Epidermal melanocyte (primary cell): ENCODE results near the gene SIX1.

Source experiments
- DNase-seq: peaks from one replicate; pipeline ENCODE4 v3.0.0; 2011; ENCODE audit warnings: low spot score; ENCODE audit not compliant: insufficient read length

SIX1 gene

GRCh38 chr14:60655898-60656685 is 6.8 kb upstream of the SIX1 start:
- DNase-seq, result no peak

GRCh38 chr14:60655119-60655897 is 6.0 kb upstream of the SIX1 start:
- no peak for DNase-seq

DNA sequence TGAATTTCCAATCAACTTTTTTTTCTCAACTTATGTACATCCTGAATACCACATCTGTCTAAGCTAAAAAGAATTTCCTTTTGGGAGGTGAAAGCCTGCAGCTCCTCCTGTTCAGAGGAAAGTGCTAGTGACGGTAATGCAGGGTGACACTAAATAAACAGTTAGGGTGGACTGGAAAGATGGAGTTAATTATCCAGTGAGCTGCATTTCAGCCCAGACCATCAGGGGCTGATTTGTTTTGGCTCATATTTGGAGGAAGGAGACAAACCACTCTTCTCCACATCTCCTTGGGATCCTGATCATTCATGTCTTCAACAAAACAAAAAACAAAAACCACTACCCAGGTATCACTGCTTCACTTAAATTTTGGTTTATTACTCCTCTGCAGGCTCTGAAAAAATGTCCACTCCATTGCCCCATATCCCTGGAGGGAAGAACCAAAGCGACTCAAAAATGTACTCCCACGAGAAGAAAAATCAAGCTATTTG is 5.1 kb upstream of the SIX1 start:
- DNase-seq, result no peak

GRCh38 chr14:60653701-60654161 is 4.5 kb upstream of the SIX1 start:
- DNase-seq, result no peak

DNA sequence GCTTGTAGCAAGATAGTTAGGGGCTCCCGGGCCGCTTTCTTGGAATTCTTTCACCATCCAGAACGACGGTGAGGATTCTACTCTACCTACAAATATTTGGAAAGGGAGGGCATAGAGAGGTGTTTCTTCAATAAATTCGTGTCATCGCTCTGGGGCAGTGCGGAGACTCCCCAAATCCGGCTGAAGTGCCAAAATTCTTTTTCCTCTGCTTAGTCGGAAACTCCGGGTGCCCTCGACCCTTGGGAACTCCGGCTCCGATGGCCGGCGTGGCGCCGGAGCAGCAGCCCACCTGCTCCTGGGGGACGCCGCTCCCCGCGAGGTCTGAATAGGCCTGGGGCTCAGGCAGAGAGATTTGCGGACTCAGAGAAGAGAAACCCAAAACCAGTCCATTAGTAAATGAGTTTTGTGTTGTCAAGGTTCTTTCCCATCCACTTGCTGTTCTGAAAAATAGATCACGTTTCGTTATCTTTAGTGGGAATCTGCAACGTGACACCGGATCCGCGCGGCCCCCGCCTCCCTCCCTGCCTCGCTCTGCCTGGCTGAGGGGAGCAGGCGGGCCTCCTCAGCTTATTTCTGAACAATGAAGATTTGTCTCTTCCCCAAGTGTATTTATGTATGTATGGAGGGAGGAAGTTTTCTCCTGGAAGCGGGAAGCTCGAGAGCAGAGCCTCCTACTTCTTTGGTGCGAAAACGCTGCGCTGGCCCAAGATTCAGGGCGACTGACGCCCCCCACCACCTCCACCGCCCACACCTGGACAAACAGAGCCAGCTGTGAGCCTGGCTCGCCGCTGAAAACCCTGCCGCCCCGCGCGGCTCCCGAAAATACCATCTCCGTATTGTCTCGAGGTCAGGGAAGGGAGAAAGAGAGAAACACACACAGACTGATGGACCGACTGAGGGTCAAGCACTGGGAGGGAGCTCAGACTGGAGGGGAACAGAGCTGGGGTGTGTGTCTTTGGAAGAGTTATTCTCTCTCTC is 3.7 kb upstream of the SIX1 start:
- no peak for DNase-seq

DNA sequence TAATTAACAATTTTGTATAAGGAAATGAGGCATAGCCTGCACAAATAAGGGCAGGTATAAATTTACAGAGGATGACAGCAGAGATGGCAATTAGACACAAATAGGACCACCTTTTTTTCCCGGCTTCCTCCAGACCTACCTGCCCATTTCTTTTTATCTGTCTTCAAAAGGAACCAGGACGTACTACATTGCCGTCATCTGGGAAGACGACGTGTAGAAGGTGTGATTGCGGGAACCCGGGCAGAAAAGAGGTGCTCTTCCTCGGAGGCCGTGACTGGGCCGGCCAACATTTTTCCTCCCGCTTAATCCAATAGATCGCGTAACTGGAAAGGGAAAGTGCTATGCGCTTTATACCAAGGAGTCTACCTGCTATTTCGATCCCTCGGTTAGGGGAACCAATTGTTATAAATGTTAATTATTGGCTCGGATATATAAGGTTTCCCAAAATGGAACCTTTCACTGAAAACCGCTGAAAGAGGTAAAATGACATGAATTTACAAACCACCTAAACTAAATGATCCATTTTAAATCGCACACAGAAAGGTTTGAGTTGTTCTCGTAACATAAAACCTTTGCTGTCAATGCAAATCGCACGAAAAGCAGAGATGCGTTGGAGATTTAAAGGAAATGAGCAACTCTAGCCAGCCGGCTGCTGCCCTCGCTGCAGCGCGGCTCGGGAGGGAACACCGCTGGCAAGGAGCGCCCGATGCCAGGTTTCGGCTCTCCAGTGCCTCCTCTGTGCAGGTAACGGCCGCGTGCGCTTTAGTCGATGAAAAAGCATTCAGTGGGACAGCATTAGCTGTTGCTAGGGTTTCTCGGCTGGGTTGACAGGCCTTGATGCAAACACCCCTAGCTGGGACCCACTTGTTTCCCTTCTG is 2.8 kb upstream of the SIX1 start:
- DNase-seq, result no peak

GRCh38 chr14:60651086-60651795 is 2.0 kb upstream of the SIX1 start:
- no peak for DNase-seq

- no peak for DNase-seq
Measured at GRCh38 chr14:60650373-60650961, 1.2 kb upstream of the SIX1 start.

GRCh38 chr14:60649875-60650372 is 647 bp upstream of the SIX1 start:
- no peak for DNase-seq

DNA sequence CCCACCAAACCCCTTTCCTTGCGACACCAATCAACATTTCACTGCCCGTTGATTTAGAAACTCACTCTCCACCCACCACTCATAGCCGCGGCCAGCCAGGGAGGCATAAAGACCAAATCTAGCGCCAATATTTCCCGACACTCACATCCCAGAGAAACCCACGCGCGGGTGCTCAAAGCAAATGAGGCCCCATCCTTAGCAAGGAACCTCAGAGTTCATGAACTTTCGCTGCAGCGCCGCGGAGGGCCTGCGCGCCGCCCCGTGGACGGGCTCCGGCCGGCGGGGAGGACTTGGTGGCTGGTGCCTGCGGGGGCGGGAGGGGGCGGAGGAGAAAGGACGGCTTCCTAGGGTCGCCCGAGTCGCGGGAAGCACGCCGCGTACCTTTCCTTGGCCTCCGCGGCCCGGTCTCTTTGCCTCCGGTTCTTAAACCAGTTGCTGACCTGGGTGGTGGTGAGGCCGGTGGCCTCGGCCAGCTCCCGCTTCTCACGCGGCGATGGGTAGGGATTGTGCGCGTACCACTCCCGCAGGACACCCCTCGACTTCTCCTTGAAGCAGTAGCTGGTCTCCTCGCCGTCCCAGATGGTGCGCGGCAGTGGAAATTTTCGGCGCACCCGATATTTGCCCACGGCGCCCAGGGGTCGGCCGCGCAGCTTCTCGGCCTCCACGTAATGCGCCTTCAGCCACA is 886 bp downstream of the SIX1 start:
- DNase-seq, result no peak

DNA sequence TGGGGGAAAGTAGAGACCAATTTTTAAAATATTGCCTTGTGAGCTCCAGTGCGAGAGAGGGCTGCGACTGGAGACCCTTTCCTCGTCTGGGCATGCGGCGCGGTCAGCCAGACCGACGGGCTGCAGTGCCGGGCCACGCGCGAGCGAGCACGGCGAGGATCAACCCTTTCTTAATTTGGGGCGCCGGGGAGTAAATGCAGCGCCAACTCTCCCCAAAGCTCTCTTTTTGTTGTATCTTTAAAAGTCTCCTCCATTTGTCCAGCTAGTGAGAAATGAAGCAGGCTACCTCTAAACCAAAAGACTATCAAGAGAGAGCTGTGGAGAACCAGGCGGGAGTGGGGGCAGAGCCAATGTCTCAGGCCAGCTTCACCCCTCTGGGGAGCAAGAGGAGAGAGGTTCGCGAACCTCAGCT is 1.4 kb downstream of the SIX1 start:
- no peak for DNase-seq

- no peak for DNase-seq
Measured at GRCh38 chr14:60647081-60647836, 2.0 kb downstream of the SIX1 start.

GRCh38 chr14:60646226-60646818 is 3.0 kb downstream of the SIX1 start:
- DNase-seq, result no peak

DNA sequence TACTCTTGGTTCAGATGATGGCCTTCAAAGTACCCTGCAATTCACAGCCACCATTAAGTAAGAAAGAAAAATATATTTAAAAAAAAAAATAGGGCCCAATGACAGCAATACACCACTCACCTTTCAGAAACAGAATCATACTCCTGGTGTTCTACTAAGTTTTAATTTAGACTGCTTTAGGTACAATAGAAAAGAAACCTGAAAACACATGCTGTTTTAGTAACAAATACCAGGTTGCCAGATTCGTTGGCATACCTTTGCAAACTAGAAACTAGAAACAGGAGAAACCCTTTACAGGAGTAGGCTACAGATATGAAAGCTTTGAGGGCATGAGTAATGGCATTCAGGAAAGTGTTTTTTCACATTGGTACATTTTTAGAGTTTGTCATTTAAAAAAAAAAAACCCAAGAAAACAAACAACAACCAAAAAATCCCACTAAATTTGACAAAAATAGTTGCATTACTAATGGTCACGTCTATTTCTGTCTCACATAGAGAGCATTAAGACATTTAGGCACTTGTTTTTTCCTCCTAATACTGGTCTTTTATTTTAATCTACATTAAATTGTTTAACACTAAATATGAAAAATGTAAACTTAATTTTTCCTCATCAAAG is 4.0 kb downstream of the SIX1 start:
- no peak for DNase-seq

GRCh38 chr14:60644666-60645065 is 4.6 kb downstream of the SIX1 start:
- no peak for DNase-seq

GRCh38 chr14:60643463-60644314 is 5.6 kb downstream of the SIX1 start:
- DNase-seq, result no peak
